Stimulated activated CD4-positive, alpha-beta T cell treated with anti-CD3 and anti-CD28 coated beads, Interleukin-1b, Interleukin-23, amount 100 ng/mL, for 24 hours (primary cell): Measurements from ENCODE around the gene CCDC9.

Experiments used
- DNase-seq, 4 experiments: peaks; one replicate each; pipeline ENCODE4 v3.0.0-alpha.2; 2020; ENCODE audit warnings: low read depth in 4 of 4, low spot score in 1 of 4

The CCDC9 gene

DNA sequence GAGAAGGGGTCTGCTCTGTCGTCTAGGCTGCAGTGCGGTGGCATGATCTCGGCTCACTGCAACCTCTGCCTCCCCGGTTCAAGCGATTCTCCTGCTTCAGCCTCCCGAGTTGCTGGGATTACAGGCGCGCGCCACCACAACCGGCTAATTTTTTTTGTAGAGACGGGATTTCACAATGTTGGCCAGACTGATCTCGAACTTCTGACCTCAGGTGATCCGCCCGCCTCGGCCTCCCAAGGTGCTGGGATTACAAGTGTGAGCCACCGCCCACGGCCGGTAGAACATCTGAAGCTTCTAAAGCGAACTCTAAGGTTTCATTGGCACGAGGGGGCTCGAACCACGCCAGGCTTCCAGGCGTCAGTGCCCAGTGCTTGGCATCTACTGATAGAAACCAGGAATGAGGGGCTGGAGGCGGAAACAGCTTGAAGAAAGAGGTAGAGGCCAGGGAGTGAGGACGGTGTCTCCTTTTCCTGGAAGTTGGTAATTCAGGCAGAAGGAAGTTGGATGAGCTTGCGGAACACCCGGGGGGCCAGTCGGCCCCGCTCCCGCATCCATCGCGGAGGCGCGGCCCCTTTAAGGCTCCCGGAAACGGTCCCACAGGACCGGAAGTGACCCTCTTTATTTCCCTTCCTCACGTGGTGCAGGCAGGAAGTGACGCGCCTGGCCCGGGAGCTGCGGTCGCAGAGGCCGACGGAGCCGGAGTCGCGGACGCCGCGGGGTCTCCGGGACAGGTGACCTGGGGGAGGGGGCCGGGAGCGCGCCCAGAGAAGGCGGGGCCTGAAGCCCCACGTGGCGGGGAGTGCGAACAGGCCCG lies at the start of gene CCDC9:
CCDC9 (plus strand) TSS at position 647 of the 814 bp plus-strand sequence. CDS start 1,876 bp downstream, outside the sequence.
- DNase-seq: peak; percentile 84 to 91 (median 88)

DNA sequence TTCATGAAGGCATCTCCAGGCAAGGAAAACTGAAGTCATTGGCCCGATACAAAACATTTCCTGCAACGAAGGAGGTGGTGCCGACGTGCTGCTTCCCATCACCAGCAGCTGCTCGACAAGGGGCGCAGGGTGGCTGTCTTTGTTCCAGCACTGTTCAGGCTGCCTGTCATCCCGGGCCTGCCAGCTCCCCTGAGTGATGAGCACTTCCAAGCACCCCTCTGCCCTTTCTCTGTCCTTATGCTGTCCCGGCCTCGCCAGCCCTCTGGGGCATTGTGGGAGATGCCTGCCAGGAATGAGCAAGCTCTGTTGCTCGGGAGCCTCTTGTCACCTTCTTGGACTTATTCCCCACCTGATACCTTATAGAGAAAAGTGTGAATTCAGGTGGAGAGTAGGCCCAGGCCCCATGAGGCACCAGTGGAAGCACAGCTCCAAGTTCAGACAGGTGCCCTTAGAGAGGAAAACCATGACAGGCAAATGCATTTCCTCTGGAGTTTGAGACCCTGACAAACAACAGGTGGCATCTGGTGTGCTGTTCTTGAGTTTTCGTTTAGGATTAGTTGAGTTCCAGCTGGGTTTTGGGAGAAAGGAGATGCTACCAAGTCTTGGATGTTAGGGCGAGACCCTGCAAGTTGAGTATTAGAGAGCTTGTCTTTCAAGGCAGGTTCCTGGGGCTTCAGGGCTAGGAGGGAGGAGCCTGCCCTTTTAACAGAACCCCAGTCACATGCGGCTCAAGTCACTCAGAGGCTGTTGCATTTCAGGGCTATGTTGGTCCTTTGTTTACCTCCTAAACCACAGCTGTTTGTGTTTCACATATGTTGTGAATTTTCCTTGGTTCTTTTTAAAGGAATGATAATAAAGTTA lies 46.8 kb upstream of the CCDC9 start:
- DNase-seq: no peak

DNA sequence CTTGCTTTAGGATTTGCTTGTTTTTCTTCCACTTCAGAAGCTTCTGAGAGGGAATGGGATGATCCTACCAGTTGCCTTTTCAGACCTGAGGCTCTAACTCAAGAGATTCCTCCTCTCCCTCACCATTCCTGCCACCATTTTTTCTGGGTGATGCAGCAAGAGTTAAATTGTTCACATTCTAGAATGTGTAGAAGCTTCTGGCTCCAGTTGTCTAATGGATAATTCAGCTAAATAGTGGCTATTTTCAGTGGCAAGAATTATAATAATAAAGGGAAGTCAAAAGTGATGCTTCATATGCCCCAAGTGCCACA lies 46.2 kb upstream of the CCDC9 start:
- DNase-seq: no peak

DNA sequence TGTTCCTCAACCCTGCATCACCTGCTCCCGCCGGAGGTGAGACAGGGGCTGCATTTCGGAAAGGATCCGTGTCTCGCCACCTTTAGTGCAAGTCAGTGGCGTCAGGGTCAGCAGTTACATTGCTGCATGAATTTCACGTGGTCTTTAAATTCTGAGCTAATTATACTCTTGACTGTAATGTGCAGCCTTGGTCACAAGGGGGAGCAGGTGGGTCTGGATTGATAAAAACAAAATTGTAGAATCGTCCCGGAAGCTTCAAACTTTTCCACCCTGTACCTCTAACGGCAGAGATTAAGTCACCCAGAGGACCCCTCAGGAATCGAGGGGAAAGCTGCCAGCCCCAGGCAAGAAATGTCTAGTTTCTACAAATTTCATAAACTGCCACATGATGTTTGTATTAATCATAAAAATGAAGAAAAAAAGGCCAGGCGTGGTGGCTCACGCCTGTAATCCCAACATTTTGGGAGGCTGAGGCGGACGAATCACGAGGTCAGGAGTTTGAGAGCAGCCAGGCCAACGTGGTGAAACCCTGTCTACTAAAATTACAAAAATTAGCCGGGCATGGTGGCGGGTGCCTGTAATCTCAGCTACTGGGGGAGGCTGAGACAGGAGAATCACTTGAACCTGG lies 45.5 kb upstream of the CCDC9 start:
- DNase-seq: peak in 3 of 4 experiments; percentile 67 to 68 (median 68)

DNA sequence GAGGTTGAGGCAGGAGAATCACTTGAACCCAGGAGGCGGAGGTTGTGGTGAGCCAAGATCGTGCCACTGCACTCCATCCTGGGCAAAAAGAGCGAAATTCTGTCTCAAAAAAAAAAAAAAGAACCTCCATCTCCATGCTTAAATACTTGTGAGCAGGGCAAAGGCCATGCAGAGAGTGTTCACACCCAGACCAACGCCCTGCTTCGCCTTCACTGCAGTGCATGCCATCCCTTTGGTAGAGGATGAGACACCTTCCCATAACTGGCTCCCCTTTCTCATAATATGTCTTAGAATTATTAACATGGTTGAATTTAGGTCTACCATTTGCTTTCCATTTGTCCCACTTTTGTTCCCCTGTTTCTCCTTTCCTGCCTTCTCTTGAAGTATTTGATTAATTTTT lies 40.7 kb upstream of the CCDC9 start:
- DNase-seq: no peak

DNA sequence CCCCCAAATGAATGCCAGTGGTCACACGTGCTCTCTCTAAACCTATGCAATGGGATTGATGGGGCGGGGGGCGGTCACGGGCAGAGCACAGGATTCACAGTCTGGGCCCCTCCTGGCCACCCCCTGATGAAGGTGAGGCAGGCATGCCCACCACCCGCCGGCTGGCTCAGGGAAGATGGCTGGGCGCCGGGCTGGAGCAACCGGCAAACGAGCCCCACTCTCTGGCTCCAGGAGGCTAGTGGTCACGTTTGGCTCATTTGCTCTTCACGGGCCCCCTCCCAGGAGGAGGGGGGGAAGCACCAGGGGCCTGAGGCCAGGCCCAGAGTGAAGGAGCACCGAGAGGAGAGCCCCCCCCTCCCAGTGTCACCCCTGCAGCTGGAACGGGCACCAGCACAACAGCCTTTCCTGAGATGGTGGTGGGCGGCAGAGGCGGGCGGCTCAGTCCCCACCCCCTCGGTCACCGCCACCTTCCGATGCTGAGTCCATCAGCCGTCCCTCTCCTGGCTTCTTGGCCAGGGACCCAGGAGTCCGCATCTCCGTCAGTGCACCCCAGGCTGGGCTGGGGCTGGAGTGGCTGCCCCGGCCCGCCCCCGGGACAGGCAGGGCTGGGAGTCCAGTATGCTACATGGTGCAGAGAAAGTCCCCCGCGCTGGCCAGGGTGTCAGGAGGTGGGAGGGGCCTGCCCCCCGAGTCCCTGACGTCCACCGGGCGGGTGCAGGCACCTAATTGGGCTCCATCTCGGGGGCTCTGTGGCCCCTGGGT lies 35.1 kb upstream of the CCDC9 start:
- no peak for DNase-seq

DNA sequence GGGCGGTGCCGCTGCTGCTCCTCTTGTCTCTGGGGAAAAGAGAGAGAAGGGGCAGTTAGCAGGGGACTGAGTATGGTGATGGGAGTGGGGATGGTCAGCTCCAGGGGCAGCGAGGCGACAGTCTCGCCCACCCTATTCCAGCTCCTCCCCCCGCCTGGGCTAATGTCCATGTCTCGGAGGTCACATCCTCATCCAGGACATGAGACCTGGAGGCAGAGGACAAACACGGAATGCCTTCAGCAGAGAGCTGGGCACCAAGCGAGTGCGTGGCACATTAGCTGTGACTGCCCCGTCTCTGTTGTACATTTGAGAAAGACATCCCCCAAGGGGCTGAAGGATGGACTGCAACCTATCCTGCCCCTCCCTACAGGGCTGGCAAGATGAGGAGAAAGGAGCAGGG lies 34.4 kb upstream of the CCDC9 start:
- DNase-seq: no peak

DNA sequence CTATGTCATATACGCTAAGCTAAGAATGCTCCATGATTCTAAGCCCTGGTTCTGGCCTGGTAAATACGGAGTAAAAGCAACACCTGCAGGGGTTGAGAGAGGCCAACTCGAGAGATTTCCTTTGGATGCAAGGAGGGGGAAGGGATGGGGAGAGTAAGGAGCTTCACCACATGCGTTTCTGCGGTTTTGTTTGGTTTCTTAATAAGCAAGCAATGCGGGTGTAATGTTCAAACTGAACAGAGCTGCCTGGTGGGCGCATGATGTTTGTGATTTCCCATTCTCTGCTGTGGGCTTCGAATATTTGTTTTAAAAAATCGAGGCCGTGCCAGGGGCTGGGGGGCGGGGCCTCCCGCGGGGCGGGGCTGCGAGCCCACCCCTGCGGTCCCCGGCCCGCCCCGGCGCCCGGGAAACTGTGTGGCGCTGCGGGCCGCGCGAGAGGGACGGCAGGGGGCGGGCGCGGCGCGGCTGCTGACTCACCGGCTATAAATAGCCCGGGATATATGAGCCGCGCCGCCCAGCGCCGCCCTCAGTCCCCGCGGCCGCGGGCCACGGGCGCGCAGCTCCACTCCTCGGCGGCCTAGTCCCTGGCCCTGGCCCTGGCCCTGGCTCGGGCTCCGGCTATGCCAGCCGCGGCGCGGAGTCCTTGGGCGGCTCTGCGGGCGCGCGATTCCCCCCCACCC lies 30.4 kb upstream of the CCDC9 start:
- DNase-seq: peak in 3 of 4 experiments; percentile 69 to 75 (median 71)

DNA sequence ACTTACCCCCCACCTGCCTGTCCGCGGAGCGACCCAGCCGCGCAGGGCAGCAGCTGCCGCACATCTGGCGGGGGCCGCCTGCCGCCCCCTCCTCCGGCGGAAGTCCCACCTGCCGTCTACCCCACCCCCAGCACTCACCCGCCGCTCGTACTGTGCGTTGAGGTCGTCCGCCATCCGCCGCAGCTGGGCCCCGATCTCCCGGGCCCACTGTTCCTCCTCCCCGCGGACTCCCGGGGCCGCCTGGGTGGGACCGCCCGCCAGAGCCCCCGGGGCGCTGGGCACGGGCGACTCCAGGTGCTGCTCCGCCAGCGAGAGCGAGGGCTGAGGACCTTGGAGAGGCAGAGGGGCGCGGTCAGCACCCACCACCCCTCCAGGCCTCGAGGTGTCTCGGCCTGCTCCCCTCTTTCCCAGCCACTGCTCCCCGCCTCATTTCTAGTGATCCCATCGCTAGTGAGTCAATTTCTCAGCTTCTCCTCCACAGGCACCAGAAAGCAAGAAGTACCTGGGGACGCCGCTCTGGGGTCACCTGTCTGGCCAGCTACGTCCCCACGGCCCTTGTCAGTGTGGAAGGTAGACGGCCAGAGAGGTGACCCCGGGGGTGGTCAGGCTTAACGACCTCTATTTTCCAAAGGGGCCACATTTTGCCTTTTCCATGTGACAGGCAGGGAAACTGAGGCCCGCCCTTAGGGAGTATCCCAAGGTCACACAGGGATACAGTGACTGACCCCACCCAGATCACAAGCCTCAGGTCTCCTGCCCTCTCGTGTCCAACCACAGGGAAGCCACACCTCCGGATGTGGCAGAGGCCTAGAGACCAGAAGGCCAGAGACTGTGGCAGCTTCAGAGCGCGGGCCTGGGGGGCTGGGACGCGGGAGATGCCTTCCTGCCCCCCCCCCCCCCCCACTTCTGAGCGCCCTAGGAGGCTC lies 29.6 kb upstream of the CCDC9 start:
- DNase-seq: no peak

DNA sequence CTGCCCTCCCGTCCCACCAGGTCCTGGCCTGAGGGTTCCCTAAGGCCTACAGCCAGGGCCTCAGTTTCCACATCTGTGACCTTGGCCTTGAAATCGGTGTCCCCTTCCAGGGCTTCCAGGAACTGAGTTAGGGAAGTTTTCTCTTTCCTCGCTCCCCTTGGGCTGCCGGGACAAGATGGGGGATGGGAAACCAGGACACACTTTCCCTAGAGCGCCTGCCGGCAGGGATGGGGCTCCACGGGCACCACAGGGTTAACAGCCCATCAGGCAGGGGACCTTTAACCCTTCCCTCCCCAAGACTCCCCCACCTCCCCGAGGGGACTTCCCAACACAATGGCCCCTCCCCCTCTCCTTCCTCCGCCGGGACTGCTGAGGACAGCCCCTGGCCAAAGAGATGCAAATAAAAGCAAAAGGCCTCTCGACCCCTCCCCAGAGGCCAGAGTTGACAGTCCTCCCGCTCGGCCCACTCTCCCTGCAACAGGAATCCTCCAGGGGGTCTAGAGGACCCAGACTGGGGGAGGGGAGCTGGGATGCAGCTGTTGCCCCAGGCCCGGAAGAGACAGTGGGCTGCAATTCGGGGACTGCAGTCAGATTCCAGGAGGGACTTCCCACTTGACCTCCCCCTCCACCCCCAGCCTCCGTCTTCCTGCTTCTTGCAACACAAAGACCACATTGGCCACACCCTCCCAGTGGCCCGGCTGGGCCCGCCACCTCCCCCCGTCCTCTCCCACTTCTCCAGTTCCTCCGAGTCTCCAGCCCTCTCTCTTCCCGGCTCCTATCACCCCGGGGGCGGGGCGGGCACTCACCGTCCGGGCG lies 28.8 kb upstream of the CCDC9 start:
- DNase-seq: no peak

DNA sequence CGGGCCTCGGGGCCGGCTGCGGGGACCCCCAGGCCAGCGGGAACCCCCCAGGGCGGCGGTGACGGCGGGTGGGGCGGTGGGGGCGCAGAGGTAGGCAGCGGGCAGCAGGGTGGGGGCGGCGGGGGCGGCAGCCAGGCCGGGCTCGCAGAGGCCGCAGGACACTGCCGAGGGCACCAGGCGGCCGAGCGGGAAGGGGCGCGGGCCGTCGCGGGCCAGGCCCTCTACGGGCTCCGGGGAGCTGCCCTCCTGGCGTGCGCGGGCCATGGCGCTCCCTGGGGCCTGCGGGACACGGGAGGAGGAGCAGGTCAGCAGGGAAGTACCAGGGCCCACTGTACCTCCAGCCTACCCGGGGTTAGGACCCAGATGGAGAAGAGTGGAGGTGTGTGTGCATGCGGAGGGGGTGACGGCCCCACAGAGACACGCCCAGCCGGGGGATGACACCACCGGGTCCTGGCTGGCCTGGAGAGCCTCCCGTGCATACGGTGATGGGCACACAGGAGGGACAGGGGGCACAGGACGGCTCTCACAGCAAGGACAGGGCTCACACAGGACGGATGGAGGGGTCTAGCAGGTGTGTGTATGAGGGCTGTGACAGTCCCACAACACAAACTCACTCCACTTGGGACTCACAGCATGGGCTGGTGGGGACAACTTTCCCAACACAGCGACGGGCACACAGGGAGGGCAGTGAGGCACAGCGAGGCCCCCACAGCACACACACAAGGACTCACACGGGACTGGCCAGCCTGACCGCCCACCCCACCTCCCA lies 28.0 kb upstream of the CCDC9 start:
- no peak for DNase-seq

DNA sequence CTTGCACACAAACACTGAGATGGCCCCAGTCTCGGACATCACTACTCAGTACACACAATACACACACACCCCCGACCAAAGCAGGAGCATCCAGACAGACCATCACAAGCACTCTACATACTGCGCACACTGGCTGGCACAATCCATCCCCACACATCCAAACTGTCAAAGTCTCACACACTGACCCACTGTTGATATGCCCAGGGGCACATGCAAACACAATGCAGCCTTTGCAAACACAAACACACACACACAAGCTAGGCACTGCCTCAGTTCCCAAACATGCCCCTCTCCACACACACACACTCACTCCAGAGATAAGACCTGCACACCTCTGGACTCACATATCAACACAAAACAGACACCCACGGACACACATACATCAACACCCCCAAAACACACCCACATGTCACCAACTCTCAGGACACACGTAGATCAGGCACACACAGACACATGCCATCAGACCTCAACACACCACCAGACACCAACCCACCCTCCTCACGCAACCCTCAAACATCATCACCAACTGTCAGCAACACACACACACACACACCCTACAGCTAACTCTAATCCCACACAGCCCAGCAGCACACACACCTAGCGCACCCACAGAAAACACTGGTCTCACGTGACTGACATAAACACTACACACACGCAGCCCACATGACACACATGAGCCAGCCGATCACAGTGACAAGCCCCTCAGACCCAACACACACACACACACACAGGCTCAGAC lies 27.2 kb upstream of the CCDC9 start:
- DNase-seq: no peak

DNA sequence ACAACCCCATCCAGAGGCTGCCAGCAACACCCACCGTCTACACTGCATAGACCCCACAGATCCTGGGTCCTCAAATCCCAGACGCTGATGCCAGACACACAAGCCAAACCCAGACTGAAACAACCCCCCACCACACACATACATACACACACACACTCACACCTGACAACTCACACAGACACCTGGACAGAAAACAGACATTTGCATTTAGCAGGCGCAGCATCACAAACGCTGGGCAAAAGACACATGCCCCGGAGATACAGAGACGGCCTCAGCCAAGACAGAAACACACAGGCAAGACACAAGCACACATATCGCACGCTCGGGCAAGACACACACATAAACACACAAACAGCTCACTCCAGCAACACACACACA lies 26.7 kb upstream of the CCDC9 start:
- no peak for DNase-seq

DNA sequence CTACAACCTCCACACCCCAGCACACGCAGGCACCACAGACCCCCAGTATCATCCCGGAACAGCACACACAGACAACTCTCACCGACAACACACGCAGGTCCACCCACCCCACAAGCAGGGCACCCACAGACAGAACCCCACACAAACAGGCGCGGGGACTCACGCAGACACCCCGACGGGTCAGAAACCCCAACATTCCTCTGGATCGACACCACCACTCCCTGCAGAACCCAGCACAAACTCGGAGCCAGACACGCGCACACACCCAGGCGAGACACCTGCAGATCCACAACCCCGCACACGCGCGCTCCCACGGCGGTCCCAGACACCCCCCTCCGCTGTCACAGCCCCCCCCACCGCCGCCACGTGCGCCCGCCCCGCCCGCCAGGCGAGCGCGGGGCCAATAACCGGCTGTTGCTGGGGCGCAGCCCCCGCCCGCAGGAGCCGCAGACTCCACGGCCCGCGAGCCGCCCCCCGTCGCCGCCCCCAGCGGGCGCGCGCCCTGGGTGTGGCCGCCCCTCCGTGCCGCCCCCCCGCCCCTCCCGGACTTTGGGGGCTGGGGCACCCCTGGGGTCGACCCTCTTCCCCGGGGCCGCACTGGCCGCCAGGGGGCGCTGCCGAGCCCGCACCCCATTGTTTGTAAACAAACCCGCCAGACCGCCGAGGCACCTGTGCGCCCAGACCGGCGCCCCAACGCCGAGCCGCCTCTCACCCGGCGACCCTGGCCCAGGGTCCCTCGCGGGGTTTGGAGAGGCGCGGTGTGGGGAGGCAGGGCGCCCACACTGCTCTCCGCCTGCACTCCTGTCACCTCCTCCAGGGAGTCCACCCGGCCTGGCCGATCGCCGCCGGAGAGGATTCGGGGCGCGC lies 26.0 kb upstream of the CCDC9 start:
- DNase-seq: peak in 3 of 4 experiments; percentile 60 to 69 (median 61)

DNA sequence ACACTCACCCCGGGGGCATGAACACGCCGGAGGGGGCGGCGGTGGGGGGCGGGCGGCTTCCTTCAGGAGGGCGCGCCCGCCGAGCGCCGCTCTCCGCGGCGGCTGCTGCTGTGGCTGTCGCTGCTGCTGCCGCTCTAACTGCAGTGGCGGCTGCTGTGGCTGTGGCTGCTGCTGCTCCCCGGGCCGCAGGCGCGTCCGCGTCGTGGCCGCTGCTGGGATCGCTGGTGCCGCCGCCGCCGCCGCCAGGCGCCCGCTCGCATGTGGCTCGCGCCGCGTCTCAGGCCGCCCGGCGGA lies 25.5 kb upstream of the CCDC9 start, which contains the start of gene BBC3:
BBC3 (minus strand) TSS at position 279 of the 294 bp plus-strand sequence. CDS start 2,768 bp downstream, outside the sequence.
- no peak for DNase-seq
